HG03354 (cell line): Measurements from ENCODE around the gene TMEM217.

Experiments
- ATAC-seq: cut with Tn5 transposase; IDR thresholded peaks from one replicate; pipeline ENCODE4 v1.9.1; 2021; ENCODE audit warnings: mild to moderate bottlenecking; ENCODE audit not compliant: unreplicated experiment, poor library complexity, severe bottlenecking

The TMEM217 gene

DNA sequence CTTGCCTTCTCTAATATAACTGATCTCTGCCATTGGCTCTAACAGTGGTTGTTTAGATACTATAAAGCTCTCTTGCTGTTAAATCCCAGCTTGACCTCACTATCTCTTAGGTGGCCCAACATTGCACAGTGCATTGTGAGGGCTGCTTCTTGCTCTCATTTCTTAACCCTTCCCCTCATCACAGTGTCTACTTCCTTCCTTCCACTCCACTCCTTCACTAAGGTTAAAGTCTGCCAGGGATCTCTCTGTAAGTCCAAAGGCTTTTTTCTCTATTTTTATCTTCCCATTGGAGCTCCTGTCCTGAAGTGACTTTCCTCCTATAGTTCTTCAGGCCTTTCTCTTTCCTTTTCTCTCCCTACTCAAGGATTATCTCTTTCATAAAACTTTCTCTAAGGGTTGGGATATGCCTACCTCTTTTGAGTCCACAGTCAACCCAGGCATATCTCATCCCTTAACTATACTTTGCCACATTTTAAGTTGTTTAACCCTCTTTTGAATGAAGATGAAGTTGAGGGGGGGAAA, 4.4 kb downstream of the TMEM217 start:
- no peak for ATAC-seq

DNA sequence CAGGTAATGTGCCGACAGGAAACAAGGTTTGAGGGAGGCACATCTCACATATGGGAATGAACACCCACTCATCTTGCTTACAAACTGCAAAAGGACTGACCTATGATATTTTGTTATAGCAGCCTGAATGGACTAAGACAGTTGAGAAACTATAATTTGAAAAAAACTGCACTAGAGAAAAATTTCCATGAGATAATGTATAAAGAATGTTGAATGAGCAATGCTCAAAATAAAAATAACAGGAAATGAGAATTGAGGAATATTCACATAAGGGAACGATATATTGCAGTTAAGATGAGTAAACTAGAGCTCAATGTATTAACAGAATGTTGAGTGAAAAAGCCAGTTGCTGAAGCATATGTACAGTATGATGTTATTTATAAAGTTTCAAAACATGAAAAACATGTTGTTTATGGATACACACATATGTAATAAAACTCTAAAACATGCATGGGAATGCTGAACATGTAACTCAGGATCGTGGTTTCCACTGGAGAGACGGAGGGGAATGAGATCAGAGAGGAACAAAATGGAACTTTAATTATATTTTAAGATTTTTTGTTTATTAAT, 6.6 kb downstream of the TMEM217 start:
- ATAC-seq: no peak

DNA sequence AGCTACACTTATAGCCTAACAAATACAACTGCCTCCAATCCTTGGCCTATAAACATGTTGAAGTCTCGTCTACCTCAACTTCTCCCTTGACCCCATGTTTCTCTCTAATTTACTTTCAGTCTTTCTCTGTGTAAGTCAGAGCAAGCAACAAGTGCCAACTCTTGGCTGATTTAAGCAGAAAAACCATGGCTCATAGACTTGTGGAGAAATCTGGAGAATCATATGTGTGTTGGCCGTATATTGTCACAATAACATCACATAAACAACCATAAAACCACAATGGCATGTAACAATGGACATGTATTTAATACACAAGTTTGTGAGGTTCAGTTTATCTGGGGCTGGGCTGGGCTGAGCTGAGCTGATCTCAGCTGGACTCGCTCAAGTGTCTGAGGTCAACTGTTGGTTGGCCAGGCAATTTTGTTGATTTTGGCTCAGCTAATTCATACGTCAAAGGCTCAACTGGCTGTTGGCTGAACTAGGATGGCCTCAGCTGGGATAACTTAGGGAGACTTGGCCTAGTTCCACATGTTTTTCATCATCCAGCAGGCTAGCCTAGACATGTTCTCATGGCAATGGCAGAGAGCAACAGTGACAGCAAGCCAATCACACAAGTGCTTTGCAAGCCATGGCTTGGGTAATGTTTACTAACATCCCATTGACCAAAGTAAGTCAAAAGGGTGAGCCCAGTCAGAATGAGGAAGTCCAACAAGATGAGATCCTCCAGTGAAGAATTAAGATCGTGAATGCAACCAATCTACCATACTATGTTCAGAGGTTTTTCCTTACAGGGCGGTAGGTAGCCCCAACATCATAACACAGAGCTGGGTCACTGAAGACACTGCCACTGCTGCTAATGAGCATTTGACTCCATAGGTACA, 13.3 kb downstream of the TMEM217 start:
- ATAC-seq: no peak

DNA sequence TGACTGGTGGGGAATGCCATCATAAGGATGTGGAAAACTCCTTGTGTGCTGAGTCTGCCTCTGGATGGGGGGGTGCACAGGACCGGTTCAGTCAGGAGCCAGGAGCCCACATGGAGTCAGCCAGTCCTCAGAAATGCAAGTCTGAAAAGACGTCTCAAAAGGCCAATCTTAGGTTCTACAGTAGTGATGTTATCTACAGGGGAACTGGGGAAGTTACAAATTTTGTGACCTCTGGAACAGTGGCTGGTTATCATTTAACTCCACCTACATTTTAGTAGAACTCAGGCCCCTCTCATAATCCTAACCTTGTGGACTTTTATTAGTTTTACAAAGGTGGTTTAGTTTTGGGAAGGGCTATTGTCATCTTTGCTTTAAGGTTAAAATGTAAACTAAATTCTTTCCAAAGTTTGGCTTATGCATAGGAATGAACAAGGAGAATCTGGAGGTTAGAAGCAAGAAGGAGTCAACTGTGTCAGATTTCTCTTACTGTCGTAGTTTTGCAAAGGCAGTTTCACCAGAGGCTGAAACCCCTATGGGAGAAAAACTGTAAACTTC, 14.1 kb downstream of the TMEM217 start:
- no peak for ATAC-seq

DNA sequence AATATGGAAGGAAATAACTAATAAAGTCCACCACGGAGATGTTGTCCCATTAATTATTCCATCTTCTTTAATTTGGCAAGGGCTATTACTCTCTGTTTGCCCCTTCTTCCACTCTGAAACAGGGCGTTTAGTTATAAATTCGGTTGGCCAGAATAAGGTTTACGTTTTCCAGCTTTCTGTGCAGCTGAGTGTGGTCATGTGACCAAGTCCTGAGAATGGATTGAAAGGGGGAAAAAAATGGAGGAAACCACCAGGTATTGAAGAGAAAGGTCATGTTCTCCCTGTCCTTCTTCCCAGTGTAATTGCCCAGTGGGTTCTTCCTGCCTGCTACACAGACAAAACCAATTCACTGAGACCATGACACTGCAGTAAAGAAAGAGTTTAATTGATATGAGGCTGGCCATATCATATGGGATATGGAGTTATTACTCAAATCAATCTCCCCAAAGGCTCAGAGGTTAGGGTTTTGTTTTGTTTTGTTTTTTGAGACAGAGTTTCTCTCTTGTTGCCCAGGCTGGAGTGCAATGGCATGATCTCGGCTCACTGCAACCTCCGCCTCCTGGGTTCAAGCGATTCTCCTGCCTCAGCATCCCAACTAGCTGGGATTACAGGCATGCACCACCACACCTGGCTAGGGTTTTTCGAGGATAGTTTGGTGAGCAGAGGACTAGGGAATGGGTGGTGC, 14.7 kb downstream of the TMEM217 start:
- no peak for ATAC-seq

DNA sequence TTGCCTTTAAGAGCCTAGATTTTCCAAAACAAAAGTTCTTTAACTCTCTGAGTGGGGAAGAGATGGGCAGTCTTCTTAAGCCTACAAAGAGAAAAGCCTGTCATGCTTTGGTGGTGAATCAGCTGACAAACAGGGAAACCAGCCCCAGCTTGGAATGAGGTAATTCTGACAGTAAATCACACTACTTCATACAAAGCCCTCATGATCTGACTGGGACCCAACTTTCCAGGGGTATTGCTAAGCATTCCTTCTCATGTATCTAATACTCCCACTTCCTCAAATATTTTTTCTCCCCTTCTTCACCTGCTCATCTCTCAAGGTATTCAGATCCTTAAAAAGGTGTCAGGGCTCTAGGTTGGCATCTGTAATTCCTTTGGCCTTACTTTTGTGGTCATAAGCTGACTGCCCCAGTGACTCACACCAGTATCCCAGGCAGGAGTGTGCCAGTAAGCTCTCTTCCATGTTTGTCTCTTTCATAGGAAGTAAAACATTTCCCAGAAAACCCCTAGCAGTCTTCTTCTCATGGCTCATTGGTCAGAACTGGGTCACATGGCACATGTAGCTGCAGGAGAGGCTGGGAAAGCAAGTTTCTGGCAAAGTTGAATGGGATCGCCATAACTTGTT, 15.4 kb downstream of the TMEM217 start:
- no peak for ATAC-seq

DNA sequence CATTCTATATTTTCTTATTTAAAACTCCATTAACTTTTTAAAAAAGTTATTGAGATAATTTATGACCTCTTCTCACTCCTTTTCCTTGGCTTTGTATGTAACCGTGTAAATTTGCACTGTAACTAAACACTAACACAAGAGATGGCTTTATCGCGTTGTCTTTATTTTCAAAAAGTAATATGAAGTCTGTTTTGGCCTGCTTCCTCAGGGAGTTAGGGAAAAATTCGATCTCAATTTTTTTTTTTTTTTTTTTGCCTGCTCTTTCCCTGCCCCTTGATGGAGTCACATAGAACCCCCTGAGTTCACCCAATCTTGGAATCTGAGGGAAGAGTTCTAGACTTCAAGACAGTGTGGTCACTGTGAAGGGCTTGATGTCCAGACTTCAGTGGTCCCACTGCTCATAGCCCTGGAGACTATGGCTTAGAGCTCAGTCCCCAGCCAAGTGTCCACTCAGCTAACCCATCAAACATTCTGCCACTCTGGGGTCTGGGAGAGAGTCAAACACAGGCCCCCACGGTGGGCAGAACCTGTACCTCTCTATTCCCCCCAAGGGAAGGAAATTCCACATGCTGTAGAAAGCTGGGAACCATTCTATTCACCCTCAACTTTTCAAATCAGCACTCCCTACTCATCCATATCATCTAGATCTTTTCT, 16.0 kb downstream of the TMEM217 start:
- no peak for ATAC-seq

DNA sequence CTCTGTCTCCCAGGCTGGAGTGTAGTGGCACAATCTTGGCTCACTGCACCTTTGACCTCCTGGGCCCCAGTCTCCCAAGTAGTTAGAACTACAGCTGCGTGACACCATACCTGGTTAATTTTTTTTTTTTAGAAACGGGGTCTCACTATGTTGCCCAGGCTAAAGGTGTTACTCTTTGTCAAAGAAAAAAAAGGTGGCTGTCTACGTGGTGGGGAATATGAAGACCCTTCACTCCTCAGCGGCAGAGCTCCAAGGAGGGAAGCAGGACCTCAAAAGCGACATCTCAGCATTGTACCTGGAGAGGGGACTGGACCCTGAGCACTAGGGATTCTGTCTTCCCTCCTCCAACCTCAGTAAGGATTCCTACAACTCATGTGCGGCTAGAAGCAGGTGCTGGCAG, 16.8 kb downstream of the TMEM217 start:
- ATAC-seq: no peak

DNA sequence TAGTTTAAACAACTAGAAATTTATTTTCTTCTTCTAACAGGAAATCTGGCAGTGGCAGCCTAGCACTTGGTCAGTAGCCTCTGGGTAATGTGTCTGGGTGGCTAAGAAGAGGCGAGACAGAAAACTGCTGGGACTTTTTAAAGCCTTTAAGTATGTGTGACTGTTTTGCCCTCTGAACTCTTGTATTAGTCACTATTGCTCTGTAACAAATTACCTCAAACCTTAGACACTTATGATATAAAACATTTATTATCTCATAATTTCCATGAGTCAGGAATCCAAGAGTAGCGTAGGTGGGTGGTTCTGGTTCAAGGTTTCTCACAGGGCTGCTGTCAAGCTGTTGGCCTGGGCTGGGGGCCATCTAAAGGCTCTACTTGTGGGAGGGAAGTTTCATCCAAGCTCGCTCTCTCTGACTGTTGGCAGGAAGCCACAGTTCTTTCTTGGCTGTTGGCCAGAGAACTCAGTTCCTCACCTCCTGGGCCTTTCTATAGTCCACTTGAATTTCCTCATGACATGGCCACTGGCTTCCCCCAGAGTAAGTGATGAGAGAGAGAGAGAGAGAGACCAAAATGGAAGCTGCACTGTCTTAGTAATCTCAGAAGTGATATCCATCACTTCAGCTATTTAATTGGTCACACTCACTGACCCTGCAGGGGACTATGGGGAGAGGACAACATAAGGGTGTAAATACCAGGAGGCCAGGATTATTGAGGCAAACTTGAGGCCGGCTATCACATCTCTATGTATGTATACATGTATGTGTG, 17.8 kb downstream of the TMEM217 start:
- ATAC-seq: no peak

DNA sequence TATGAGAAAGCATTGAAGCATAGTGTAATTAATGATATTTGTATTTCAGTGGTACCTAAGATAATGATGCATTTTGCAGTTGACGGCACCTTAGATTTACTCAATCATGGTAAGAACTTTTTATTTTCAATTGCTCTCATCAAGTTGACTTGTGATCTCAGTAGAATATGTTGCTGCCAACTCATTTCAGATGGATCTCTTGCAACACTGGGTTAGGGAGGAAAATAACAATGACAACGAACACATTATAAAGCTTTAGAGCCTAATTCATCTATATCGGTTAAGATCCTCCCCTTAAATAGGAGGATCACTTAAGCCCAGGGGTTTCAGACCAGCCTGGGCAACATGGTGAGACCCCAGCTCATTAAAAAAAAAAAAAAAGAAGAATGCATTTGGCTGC, 18.4 kb downstream of the TMEM217 start:
- no peak for ATAC-seq

DNA sequence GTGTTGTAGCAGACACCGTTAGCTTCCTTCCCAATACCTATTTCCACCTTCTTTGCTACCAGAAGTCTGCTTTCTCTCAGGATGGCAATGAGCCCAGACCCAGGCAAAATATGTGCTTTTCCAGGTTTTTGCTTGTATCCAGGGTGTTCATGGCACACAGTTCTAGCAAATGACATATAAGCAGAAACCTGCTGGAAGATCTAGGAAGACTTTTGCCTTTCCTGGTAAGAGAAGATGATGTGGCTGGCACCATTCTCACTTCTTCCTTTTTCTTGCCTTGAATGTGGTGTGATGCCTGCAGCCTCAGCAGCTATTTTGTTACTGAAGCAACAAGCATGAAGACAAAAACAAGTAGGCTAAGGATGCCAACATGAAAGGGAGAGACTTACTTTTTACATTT, 19.6 kb downstream of the TMEM217 start:
- no peak for ATAC-seq

DNA sequence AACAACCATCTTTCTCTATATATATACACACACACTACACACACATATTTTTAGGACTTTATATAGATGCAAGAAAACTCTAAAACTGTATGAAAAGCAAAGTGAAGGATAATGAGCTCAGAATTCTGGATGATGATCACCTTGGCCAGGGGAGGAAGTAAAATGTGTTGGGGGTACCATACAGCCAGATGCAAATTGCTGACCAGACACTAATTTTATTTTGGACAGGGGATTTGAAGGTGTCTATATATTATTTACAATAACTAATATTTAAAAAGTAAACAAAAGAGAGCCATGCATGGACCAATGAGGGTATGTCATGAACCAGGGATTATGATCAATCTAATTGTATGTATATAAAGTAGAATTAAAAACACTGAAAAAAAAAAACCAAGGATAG, 20.2 kb downstream of the TMEM217 start:
- ATAC-seq: no peak

DNA sequence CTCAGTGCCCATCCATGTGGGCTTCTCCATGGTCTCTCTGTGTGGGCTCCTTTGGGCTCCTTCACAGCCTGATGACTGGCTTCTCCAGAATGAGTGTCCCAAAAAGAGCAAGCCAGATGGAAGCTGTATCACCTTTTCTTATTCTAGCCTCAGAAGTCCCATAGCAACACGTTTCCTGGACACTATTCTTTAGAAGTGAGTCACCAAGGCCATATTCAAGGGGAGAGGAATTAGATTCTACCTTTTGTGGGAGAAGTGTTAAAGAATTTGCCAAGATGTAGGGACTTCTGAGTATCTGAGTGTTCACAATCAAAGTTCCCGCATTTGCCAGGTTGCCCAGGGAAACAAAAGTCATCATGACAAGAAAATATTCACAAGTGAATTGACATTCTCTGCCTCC, 21.0 kb downstream of the TMEM217 start:
- no peak for ATAC-seq

DNA sequence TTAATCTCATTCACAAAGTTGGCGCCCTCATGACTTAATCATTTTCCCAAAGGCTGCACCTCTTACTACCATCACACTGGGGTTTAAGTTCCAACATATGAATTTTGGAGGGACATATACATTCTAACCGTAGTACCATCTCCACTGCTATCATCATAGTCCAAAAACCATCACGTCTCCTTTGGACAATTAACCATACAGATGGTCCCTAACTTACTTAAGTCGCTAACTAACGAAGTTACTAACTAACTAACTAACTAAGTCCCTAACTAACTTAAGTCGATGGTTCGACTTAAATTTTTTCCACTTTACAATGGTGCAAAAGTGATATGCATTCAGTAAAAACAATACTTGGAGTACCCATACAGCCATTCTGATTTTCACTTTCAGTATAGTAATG, 24.4 kb downstream of the TMEM217 start:
- no peak for ATAC-seq

DNA sequence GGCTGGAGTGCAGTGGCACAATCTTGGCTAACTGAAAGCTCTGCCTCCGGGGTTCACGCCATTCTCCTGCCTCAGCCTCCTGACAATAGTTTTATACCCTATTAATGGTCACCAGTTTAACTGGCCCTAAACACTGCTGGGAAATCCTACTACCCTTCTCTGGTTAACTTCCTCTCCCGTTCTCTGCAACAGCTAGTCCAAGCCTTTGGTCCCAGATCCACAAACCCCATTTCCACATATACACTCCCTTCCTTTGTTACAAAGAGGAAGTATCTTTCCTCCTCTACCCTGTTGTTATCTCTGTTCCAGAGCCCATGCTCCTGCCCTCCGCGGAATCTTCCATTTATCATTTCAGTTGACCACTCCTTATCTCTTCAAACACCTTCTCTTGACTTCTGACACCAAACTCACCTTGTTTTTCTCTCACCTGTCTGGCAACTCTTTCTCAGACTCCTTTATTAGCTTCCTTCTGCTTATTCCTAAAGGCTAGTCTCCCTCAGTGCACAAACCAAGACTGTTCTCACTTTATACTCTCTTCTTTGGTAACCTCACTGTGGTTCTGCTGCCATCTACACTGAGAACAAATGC, 25.4 kb downstream of the TMEM217 start:
- no peak for ATAC-seq

DNA sequence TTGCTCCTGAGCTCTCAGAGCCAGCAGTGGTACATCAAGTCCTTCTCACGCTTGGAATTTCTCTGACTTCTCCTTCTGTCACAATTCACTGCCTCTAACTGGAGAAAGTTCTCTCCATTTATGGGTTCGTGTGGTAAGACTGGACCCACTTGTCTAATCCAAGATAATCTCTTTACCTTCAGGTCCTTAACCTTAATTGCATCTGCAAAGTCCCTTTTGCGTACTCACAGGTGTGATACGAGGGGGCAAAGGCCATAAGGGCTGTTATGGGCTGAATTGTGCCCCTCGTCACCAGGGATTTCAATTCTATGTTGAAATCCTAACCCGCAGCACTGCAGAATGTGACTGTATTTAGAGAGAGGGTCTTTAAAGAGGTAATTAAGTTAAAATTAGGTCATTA, 27.8 kb downstream of the TMEM217 start:
- ATAC-seq: no peak

DNA sequence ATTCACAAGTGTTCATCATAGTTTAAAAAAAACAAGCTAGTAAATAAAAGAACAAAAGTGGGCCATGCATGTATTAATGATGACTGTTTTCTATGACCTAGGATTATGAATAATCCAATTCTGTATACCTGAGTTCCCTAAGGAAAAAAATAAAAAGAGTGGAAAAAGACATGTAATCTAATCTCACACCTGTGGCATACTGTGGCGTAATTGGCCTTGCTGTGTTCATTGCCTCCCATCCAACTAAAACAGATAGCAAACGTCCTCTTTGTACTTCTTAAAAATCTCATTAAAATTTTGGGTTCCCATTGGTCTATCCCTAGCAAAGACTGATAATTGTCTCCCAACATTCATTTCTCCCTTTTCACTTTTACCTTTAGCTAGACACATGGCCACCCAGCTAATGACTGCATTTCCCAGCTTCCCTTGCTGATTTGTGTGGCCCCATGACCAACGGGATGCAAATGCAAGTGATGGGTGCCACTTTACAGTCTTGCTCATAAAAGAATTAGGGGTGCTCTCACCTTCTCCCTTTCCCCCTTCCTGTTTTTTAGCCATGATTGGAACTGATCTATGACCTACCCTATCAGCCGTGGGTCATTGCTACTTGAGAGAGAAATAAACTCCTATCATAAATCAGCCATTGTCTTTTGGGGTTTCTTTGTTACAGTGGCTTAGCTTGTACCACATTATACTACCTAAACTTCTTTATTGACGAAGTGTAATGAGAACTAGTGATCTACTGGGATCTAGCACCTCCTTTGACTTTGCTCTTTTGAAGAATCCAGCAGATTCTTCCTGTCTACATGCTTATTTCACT, 32.4 kb downstream of the TMEM217 start:
- no peak for ATAC-seq

DNA sequence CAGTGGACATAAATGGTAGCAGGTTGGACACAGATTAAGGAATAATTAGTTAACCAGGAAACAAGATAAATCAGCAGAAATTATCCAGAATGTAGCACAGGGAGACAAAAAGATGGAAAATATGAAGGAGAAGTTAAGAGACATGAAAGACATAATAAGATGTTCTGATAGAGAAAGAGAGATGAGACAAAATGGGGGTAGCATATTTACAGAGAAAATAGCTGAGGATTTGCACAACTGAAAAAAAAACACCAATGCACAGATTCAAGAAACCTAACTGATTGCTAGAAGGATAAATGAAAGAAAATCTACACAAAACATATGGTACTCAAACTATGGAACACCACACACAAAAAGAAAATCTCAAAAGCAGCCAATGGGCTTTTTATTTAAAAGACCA, 35.0 kb downstream of the TMEM217 start:
- ATAC-seq: no peak
